Lower leg skin (tissue), 3 donors: ENCODE results near the gene CDC7.

Experiments used
- CTCF ChIP-seq, 3 donors: fragments of 450-650 bp; IDR thresholded peaks; one replicate each; pipeline ENCODE4 v1.5.1; 2016; ENCODE audit warnings: antibody characterized with exemption in 3 of 3, mild to moderate bottlenecking in 3 of 3, moderate library complexity in 2 of 3
- POLR2A ChIP-seq, 2 donors: fragments of 450-650 bp; IDR thresholded peaks; one replicate each; pipeline ENCODE4 v1.6.1; 2016 to 2017; ENCODE audit warnings: antibody characterized with exemption in 2 of 2, mild to moderate bottlenecking in 1 of 2, moderate library complexity in 1 of 2

GRCh38 chr1:91455334-91455733, 45.3 kb upstream of the CDC7 start:
- TF ChIP-seq CTCF (IDR thresholded peaks at IDR 0.05) = no peak
- no peak for TF ChIP-seq POLR2A (IDR thresholded peaks at IDR 0.05)
